Right lobe of liver (tissue), 6 donors: ENCODE results near the gene WDR5B. TPM values are rescaled to one million over a fixed set of nuclear protein-coding genes. Genes with fewer than 3 reads are reported as not detected.

Source experiments
- ATAC-seq, 4 donors: fragments of 200-7000 bp; cut with Tn5 transposase; one replicate each; pipeline ENCODE4 v1.9.1; 2020; ENCODE audit warnings: mild to moderate bottlenecking in 4 of 4, moderate library complexity in 4 of 4
- DNase-seq, 3 donors: peaks; one replicate each; pipeline ENCODE4 v3.0.0-alpha.2; 2020
- H3K27ac ChIP-seq, 3 donors: fragments of 200-600 bp; one replicate each; pipeline ENCODE4 v1.8.0; 2022
- H3K27me3 ChIP-seq, 2 donors: fragments of 200-600 bp; one replicate each; pipeline ENCODE4 v1.8.0; 2022
- H3K36me3 ChIP-seq, 4 donors: fragments of 200-600 bp; sonication (generic) in 1 of 4; one replicate each; pipeline versions ENCODE4 v1.5.1 to v1.8.0; 2017 to 2022; ENCODE audit warnings: control low read depth in 1 of 4
- H3K4me1 ChIP-seq, 4 donors: fragments of 200-600 bp; sonication (generic) in 1 of 4; one replicate each; pipeline versions ENCODE4 v1.5.1 to v1.8.0; 2017 to 2022; ENCODE audit warnings: control low read depth in 1 of 4
- H3K4me3 ChIP-seq, 3 donors: fragments of 200-600 bp; one replicate each; pipeline ENCODE4 v1.8.0; 2022
- H3K9me3 ChIP-seq, 4 donors: fragments of 200-600 bp; sonication (generic) in 1 of 4; one replicate each; pipeline versions ENCODE4 v1.5.1 to v1.8.0; 2017 to 2022; ENCODE audit warnings: control low read depth in 1 of 4
- CTCF ChIP-seq, 4 donors: fragments of 200-600 bp in 3 of 4; fragments of 450-650 bp in 1 of 4; IDR thresholded peaks; one replicate each; pipeline versions ENCODE4 v1.5.1 to v1.8.0; 2016 to 2022; ENCODE audit warnings: antibody characterized with exemption in 4 of 4, mild to moderate bottlenecking in 2 of 4
- POLR2A ChIP-seq: fragments of 450-650 bp; IDR thresholded peaks from one replicate; pipeline ENCODE4 v1.6.1; 2017; ENCODE audit warnings: antibody characterized with exemption, mild to moderate bottlenecking
- WGBS: methylation state at CpG from one replicate; pipeline ENCODE4 v1.1.6; 2018; ENCODE audit warnings: low coverage, low lambda C conversion rate; ENCODE audit not compliant: insufficient coverage; ENCODE audit errors: missing lambda C conversion rate; 5-methylcytosine and 5-hydroxymethylcytosine counted together
- intact Hi-C, 2 donors: fragments of 100-400 bp; cut with DNase I; formaldehyde crosslinking; loops; one replicate each; pipeline versions ENCODE4 v1.11.2 to v1.14.1; 2022
- total RNA-seq, 6 experiments: library from RNA; depleted of rRNA in 2 of 6; stranded (reverse); fragments of >200 nt in 2 of 6; fragmentation: NEBNext Ultra II Directional in 3 of 6; extraction: Animal tissue kit (Norgen Biotek cat#: 25700) in 3 of 6; gene quantifications; one replicate each; pipeline versions ENCODE4 v1.1.0 to v1.2.4, GENCODE V29; 2016 to 2023
- donor health status: DM: no; HTN: yes; CAD: no.
- donor health status: DM: no; HTN: no; CAD: no.
- donor health status: DM: no; HTN: no; CAD: no.
- donor health status: DM: no; HTN: yes; CAD: no.
- donor health status: DM: no; HTN: yes; CAD: no.

The WDR5B gene
- total RNA-seq, 6 experiments from 2014 or later: 1.4 to 4.0 (median 2.1) TPM

- DNase-seq: no peak
- H3K27me3 ChIP-seq: no peaks in the 10 kb centered on the region
- no peak for ATAC-seq
- H3K4me3 ChIP-seq: no peak overlapping the region
- intact Hi-C loops: no loop called here
- H3K4me1 ChIP-seq: peaks cover 0 to 19% (median 5%) of the 10 kb centered on the region in 4 donors
- TF ChIP-seq CTCF (IDR thresholded peaks at IDR 0.05) (no peak), POLR2A (no peak)
- H3K27ac ChIP-seq: no peak overlapping the region
- WGBS: 98% methylated on average over 3 of the region's 3 CpGs
- peaks cover 0 to 14% (median 2%) of the 10 kb centered on the region in 4 donors for H3K36me3 ChIP-seq
- H3K9me3 ChIP-seq: no peaks in the 10 kb centered on the region
Observed at GRCh38 chr3:122414391-122414790, 1.5 kb downstream of the WDR5B start.

- TF ChIP-seq CTCF (IDR thresholded peaks at IDR 0.05): no peak
- Histone ChIP-seq H3K36me3 (peaks cover 0 to 33% (median 2%) of the 10 kb centered on the region in 4 donors), H3K9me3 (no peaks in the 10 kb centered on the region), H3K27ac (no peak overlapping the region), H3K4me1 (peaks cover 0 to 18% (median 5%) of the 10 kb centered on the region in 4 donors), H3K4me3 (no peak overlapping the region), H3K27me3 (no peaks in the 10 kb centered on the region)
- DNase-seq: no peak
- intact Hi-C loops: no loop called here
- 75% methylated on average over 6 of the region's 6 CpGs for WGBS
- ATAC-seq: no peak
Observed at GRCh38 chr3:122410639-122411038, 5.2 kb downstream of the WDR5B start.

- Histone ChIP-seq H3K36me3 (peaks cover 0 to 33% (median 2%) of the 10 kb centered on the region in 4 donors), H3K4me1 (peaks cover 0 to 15% (median 4%) of the 10 kb centered on the region in 4 donors), H3K4me3 (no peak overlapping the region), H3K27me3 (no peaks in the 10 kb centered on the region), H3K9me3 (no peaks in the 10 kb centered on the region), H3K27ac (no peak overlapping the region)
- intact Hi-C loops: no loop called here
- TF ChIP-seq POLR2A: no peak
- no peak for TF ChIP-seq CTCF (IDR thresholded peaks at IDR 0.05)
- ATAC-seq (no peak), DNase-seq (no peak)
- 97% methylated on average over 4 of the region's 4 CpGs for WGBS
Observed at GRCh38 chr3:122410111-122410510, 5.8 kb downstream of the WDR5B start.

GRCh38 chr3:122409446-122409845 lies 6.4 kb downstream of the WDR5B start:
- peaks cover 0 to 9% (median under 1%) of the 10 kb centered on the region in 4 donors for H3K4me1 ChIP-seq
- 72% methylated on average over 5 of the region's 6 CpGs for WGBS
- no peak for TF ChIP-seq POLR2A
- TF ChIP-seq CTCF (IDR thresholded peaks at IDR 0.05): no peak
- H3K9me3 ChIP-seq: no peaks in the 10 kb centered on the region
- ATAC-seq (peak in 3 of 4 donors; percentile 17 to 62 (median 18)), DNase-seq (no peak)
- intact Hi-C loops: no loop called here
- H3K4me3 ChIP-seq: no peak overlapping the region
- H3K27ac ChIP-seq: no peak overlapping the region
- peaks cover 0 to 33% (median 2%) of the 10 kb centered on the region in 4 donors for H3K36me3 ChIP-seq
- no peaks in the 10 kb centered on the region for H3K27me3 ChIP-seq

- no peak for DNase-seq
- peaks cover 0 to 4% (median 0%) of the 10 kb centered on the region in 4 donors for H3K4me1 ChIP-seq
- H3K27me3 ChIP-seq: no peaks in the 10 kb centered on the region
- no peaks in the 10 kb centered on the region for H3K9me3 ChIP-seq
- no peak overlapping the region for H3K4me3 ChIP-seq
- intact Hi-C loops: no loop called here
- no peak for TF ChIP-seq CTCF (IDR thresholded peaks at IDR 0.05)
- ATAC-seq: no peak
- no peak overlapping the region for H3K27ac ChIP-seq
- WGBS: 88% methylated on average over 1 of the region's 1 CpG
- peaks cover 0 to 42% (median 5%) of the 10 kb centered on the region in 4 donors for H3K36me3 ChIP-seq
Observed at GRCh38 chr3:122407946-122408345, 7.9 kb downstream of the WDR5B start.
